HG03159 (cell line): ENCODE data around the gene BPIFB3.
"Not testable (repeated sequence)": the region's sequence is repeated elsewhere in the genome, so short reads cannot be mapped to it uniquely, and the experiment has no call there.

ENCODE experiments used
- ATAC-seq: cut with Tn5 transposase; IDR thresholded peaks from one replicate; pipeline ENCODE4 v1.9.1; 2021; ENCODE audit warnings: mild to moderate bottlenecking, moderate library complexity; ENCODE audit not compliant: unreplicated experiment

BPIFB3 gene

DNA sequence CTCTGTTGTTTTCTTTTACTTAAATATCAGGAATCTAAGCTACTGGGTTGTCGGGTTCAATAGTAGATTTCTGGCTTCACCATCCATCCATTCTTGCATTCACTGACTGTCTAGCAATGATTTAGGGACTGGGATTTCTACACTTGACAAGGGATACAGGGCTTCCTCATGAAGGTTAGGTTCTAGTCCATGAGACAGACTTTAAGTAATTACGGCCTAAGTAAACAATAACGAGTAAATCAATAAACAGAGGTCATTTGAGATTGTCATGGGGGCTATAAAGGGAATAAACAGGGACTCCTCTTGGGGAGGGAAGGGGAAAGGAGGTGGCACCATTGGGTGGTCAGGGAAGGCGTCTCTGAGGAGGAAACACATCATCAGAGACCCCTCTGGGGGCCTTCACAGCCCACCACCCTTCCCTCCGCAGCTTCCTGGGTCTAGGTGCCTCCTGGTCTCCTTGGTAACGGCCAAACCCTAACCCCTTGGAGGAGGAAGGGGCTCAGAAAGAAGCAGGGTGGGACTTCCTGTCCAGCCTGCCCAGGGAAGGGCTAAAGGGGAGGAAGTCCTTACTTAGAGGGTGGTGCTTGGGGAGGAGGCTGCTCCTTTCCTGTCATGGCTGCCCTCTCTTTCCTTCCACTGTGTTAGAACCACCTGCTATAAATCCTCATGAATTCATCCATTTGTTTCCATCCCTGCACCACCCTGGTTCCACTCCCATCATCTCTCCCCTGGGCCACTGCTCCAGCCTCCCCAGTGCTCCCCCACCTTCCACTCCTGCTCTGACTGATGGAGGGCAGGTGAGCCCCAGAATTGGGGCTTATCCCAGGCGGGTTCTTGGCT lies 59.1 kb downstream of the BPIFB3 start:
- ATAC-seq = no peak

DNA sequence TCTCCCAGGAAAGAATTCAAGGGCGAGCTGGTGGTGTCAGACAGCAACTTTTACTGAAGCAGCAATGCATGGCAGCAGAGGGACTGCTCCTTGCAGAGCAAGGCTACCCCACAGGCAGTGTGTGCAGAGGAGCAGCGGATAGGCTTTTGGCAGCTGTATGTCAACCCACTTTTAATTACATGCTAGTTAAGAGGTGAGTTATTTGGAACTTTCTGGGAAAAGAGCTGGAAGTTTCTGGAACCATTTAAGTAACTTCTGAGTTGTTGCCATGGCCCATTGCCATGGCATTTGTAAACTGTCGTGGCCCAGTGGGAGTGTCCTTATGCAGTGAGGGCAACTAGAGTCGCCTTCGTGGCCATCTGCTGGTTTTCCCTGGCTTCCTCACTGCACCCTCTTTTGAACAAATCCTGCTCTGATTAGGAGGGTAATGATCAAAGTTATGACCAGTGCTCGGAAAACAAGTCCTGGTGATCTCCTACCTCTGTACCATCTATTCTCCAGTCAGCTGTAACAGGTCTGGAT lies 59.7 kb downstream of the BPIFB3 start:
- ATAC-seq = no peak

DNA sequence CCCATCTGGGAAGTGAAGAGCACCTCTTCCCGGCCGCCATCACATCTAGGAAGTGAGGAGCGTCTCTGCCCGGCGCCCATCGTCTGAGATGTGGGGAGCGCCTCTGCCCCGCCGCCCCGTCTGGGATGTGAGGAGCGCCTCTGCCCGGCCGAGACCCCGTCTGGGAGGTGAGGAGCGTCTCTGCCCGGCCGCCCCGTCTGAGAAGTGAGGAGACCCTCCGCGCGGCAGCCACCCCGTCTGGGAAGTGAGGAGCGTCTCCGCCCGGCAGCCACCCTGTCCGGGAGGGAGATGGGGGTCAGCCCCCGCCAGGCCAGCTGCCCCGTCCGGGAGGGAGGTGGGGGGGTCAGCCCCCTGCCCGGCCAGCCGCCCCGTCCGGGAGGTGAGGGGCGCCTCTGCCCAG lies 61.8 kb downstream of the BPIFB3 start:
- not testable (repeated sequence) for ATAC-seq

DNA sequence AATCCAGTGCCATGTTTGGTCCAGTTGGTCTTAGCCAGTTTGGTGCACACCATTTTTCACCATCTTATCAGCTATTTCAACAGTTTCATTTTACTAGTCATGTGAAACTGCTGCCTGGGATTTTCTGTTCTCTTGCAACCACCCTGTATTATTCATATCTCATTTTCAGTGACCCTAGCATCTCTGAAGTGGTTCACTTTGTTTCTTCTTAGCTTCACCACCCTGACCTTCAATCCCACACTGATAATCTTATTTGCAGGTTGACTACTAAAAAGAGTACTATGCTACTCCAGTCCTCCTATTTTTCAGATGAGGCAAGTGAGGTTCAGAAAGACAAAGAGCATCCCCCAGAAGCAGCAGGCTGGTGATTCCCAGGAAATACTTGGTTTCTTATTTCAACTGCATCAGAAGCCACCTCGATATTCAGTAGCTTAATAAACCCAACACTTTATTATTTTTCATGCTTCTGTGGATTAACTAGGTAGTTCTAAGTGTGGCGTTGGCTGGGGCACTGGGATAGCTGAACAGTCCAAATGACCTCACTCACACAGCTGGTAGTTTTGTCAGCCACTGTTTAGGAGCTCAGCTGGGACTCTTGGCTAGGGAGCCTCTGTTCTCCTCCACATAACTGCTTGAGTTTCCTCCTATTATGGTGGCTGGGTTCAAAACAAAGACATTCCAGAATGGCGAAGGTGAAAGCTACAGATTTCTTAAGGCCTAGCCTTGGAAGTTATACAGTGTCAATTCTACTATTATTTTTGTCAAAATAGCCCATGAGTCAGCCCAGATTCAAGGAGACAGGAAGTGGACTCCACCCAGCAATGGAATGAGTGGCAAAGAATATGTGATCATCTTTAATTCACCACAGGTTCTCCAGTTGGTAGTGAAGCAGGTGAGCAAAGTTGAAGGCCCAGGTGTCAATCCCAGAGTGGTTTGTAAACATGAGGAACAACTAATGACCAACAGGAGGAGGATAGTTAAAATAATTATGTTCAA lies 66.3 kb downstream of the BPIFB3 start:
- ATAC-seq = no peak

DNA sequence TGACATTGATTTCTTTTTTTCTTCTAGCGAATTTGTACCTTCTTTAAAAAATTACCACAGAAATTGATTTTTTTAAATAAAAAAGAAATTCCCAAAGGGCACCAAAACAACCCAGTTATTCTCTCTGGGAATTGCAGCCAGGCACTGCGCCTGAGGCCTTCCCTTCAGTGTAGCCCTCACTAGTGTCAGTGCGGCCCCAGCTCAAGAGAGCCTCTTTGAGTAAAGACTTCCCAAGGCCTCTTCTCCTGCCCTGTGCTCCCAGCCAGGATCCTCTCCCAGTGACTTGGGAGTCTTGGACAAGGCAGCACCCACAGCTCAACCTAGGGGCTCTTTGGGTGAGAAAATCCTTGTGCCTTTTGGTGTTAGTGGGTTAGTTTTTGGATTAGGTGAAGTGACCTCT lies 67.2 kb downstream of the BPIFB3 start:
- ATAC-seq = no peak

DNA sequence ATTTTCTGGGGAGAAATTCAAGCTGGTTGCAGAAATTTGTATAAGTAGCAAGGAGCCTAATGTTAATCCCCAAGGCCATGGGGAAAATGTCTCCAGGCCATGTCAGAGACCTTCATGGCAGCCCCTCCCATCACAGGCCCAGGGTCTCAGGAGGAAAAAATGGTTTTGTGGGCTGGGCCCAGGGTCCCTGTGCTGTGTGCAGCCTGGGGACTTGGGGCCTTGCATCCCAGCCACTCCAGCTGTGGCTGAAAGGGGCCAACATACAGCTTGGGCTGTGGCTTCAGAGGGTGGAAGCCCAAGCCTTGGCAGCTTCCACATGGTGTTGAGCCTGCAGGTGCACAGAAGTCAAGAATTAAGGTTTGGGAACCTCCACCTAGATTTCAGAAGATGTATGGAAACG lies 68.6 kb downstream of the BPIFB3 start:
- ATAC-seq = not testable (repeated sequence)
